NCI-H2171 treated with DMSO at 0.1 percent for 48 hours (cell line): ENCODE data around the gene AQP4.

Experiments
- DNase-seq: peaks from one replicate; lab custom pipeline; 2025; lab: John Stamatoyannopoulos, UW

The AQP4 gene, protein sequence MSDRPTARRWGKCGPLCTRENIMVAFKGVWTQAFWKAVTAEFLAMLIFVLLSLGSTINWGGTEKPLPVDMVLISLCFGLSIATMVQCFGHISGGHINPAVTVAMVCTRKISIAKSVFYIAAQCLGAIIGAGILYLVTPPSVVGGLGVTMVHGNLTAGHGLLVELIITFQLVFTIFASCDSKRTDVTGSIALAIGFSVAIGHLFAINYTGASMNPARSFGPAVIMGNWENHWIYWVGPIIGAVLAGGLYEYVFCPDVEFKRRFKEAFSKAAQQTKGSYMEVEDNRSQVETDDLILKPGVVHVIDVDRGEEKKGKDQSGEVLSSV

DNA sequence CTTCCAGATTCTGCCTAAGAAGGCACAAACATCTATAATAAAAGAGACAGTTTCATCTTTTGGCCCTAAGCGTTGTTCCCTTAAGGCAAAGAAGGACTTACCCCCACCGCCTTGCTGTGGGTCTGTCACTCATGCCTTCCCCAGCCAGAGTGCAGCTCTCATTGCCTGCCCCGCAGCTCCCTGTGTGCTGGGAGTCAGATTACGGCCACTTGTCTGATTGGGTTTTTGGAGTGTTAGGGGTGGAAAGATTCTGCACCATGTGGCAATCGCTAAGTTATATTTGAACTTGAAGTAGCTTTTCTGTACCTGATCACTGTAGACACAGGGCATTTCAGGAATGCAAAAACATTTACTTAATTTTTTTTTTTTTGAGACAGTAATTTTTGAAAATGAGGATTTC, at the start of gene AQP4:
Gene AQP4, minus strand, starts transcription at position 151 of the 400 bp plus-strand sequence. Its CDS starts 18 bp downstream, at position 133.
- DNase-seq, result peak; percentile 76

- DNase-seq, result no peak
Observed at GRCh38 chr18:26911840-26912239, 46.3 kb upstream of the AQP4 start.

DNA sequence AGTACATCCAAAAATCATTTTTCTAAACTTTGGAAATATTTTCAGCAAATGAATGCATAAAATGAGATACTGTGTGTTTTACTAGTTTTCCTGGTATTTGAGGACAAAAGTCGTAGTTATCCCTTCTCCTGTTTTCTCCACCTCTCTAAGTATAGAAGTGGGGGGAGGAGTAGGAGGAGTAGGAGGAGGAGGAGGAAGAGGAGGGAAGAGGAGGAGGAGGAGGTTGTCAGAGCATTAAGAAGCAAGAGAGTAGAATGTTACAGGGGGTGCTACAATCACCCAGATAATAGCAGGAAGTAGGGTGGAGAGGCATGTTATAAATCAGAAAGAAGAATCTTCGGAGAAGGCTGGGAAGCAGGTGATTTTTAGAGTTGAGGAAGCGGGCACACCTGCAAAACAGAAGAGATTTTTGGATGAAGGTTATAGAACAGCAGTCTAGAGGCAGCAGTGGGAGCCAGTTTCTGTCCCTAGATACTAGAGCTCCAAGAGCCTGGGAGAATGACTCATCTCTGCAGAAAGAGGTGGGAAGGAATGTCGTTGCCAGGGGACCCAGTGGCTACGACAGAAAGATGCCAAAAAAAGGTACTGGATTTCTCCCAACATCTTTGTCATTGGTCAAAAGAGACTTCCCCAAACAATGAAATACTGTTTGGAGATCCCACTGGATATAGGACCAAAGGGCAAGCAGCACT, 44.2 kb upstream of the AQP4 start:
- DNase-seq, result no peak

GRCh38 chr18:26908906-26909305, 43.4 kb upstream of the AQP4 start:
- DNase-seq, result no peak

GRCh38 chr18:26902291-26902690, 36.8 kb upstream of the AQP4 start:
- DNase-seq, result no peak

DNA sequence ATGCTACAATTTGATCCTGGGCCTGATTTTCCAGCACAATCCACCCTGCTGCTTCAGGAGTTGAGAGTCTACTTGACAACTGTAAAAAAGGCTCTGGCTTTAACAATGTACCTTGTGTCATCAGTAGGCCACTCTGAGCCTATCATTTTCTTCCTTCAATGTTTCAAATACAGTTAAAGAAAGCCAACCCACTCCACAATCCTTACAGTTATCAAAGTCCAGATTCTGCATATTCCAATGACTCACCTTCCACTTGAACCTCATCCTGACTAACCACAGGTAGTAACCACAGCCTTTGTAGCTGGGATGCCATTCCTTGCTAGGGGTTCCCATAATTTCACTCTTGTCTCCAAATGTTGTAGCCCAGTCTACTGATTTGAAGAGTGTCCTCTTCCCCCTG, 35.5 kb upstream of the AQP4 start:
- no peak for DNase-seq

- DNase-seq, result no peak
Observed at GRCh38 chr18:26894426-26894825, 28.9 kb upstream of the AQP4 start.

DNA sequence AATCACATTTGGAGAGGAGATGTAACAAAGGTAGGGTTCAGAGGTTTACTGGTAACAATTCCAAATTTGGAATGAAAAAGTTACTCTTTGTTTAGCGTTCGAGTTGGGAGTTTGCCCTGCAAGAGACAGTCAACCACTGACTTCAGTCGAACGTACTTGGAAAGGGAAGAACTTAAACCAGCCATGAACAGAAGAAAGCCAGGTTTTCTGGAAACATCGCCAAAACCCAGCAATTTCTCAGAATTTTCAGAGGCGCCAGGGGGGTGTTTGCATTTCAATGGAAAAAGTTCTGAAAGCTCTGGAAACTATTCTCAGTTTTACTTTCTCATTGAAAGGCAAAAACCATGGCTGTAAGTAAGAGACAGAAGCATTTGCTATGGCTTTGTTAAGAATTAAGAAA, 28.5 kb upstream of the AQP4 start:
- no peak for DNase-seq

- DNase-seq, result no peak
Observed at GRCh38 chr18:26888259-26888658, 22.8 kb upstream of the AQP4 start.

DNA sequence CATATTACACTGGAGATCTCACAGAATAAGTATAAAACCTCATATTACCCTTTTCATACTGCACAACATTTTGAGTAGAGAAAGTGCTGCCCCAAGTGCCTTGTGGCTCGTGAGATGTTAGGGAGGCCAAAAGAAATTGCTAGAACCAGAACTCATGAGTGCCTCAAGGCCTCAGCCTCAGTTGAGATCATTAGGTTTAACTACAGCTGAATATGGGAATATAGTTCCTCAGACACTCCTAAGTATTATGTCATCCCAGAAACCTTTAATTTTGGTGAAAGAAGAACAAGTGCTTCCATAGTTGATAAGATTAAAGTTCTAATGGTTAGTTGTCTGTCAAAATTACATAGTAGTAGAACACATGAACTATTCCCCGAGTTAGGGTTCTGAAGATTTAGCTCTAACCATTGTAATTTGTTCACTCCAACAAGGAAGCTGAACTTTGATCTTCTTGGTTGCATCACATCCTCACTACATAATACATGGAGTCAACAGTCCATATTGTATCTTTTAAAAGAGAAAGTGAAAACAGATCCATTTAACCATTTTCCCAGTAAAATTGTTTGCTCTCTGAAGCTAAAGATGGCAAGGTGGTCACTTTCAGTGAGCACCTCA, 9.6 kb upstream of the AQP4 start:
- DNase-seq, result no peak

- no peak for DNase-seq
Observed at GRCh38 chr18:26874283-26874682, 8.8 kb upstream of the AQP4 start.

DNA sequence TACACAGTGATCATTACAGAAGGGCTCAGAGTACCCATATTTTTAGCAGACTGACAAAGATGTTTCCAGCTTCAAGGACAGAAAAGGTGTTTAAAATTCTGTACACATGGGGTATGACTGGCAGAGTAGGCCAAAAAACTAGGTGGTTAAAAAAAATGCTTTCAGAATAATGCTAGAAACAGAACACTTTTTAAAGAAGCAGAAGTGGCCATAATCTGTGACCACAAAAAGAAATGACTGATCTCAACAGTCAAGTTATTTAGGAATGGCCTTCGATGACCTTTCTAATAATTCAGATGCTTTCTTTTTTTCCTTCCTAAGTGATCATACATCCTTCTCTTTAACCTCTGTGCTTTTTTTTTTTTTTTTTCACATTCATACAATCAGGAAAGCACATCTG, 4.1 kb upstream of the AQP4 start:
- DNase-seq, result no peak

GRCh38 chr18:26868968-26869586, 3.6 kb upstream of the AQP4 start:
- DNase-seq, result peak; percentile 15

DNA sequence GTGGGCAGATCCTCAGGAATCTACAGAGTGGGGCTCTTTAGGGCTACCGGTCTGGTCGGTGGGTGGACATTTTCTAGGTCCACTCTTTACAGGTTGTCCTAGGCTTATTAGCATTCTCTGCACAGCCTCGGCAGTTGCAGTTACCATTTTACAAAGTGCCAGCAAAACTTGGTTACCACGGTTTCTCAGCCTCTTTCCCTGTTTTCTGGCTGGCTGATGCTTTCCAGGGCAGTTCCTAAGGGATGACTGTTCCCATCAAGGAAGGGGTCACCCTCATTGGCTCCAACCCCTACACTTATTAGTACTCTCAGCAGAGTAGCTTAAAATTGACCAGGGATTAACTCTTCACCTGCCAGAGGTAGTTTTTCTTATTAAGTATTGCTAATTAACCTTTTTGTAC, 2.0 kb upstream of the AQP4 start:
- no peak for DNase-seq

DNA sequence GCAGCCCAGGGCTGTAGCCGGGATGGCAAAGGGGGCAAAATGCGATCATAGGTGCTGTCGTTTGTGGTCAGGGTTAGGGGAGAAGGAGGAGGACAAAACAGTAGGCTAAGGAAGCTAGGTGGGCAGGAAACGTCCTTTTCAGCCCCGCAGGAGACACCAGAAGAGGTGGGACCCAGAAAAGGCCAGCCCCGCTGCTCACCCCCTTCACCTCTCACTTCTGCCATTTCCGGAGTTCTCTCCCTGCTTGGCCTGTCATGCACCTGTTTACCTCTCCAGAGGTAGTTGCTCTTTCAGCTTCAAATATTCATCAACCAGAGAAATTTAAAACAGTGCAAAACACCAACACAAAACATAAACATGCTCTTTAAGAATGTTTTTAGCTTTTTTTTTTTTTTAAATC, 849 bp downstream of the AQP4 start:
- no peak for DNase-seq

- DNase-seq, result no peak
Observed at GRCh38 chr18:26863921-26864497, 1.5 kb downstream of the AQP4 start.

DNA sequence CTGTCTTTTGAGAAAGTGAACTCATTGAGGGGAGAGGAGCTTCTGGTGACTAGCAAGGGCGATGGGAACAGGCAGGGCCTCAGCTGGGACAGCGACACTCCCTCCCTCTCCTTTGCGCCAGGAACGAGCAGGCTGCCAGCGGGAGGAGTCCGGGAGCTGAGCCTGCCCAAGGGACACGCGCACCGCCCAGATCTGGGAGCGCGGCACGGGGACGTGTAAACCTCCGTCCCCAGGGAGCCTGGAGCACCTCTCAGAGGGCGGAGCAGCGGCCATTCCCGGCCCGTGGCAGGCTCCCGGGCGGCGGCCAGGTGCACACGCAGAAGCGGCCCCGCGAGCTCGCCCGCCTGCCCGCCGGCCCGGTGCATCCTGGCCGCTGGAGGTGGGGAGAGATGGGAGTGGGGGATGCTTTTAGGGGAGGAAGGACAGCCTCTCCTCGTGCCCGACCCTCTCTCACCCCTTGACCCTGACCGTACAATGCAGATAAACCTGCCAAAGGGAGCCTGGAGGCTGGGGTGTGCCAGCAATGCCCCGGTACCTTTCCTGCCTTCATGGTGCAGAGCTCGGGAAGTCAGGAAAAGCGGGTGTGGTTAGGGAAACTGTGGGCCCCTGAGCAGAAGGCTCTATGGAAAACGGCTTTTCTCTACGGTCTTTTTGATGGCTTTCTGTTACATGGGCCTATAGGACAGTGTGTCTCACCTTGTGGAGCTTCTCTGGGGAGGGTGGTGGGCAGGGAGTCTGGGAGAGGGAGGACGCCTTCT, 2.2 kb downstream of the AQP4 start:
- DNase-seq, result peak; percentile 89

DNA sequence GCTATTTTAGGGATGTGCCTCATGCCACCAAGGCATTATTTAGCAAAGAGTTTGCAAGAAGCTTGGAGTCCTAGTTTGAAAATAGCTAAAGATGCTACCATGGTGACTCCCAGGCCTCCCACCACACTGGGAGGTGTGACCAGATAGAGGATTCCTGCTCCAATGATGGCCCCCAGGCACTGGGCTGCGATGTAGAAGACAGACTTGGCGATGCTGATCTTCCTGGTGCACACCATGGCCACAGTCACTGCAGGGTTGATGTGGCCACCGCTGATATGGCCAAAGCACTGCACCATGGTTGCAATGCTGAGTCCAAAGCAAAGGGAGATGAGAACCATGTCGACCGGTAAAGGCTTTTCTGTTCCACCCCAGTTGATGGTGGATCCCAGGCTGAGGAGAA, 3.4 kb downstream of the AQP4 start:
- DNase-seq, result no peak

DNA sequence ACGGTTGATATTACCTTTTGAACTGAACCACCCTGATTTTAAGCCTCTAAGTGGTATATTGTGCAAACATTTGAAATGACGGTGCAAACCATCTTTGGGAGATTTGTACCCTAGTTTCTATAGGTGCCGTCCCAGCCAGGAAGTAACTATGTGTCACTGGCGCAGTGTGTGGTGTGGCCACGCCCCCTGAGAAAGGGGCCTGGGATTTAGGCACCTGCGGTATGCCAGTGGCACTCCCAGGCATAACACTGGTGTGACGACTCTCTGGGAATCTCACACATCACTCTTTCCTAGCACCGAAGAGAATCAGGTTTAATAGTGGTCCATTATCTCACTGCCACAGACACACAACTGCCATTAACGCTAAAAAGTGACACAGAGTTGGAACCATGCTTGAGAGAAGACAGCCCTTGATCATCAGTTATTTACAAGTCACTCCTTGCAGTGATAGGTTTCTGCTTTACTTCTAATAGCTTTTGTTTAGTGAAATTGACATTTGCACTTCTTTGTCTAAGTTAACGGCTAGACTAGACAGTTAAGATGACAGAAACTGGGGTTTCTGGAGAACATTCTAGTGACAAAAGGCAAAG, 11.1 kb downstream of the AQP4 start:
- no peak for DNase-seq

DNA sequence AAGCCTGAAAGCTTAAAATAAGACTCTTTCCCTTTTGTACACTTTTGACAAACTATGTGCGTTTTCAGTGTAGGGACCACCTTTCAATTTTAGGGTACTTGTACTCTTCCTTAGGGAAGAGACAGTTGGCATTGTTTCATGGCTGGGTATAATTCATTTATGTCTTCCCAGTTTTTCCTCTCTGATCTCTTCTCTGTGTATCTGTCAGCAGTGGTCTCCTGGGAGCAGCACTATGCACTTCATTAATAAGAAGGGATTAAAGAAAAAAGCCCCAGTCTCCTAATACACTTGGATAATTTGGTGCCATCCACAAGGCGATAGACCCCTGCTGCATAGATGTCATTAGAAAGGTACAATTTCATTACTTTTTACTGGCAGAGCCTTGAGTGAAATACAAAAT, 12.1 kb downstream of the AQP4 start:
- DNase-seq, result no peak

DNA sequence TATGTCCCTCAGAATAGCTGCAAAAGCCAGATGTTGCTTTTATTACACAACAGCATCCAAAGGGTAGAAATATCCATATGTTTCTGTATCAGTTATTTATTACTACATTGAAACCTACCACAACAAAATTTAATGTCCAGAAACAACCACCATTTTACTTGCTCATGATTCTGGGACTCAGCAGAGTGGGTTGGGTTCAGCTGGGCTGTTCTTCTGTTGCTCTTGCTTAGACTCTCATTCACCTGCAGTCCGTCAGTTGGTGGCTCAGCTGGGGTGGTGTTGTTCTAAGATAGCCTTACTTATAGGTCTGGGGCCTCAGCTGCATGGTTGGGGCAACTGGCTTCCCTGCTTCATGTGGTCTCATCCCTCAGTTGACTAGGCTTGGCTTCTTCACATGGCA, 21.7 kb downstream of the AQP4 start:
- no peak for DNase-seq
